Panc1 (cell line): Measurements from ENCODE around the gene NLRP2B. TPM values are rescaled to one million over a fixed set of nuclear protein-coding genes. Genes with fewer than 3 reads are reported as not detected.

ENCODE experiments used
- ATAC-seq: fragments of 200-7000 bp; cut with Tn5 transposase; 2 replicates; pipeline ENCODE4 v1.9.1; 2020; ENCODE audit warnings: mild to moderate bottlenecking, moderate library complexity
- BruUV-seq: library from RNA; stranded (reverse); fragments of 400-500 nt; replicated peaks from 2 replicates; lab custom pipeline; 2021; lab: Mats Ljungman, UMichigan
- CTCF ChIA-PET: fragments of 300-600 bp; sonication (Branson Sonifier 250); formaldehyde crosslinking; loops from one replicate; lab custom pipeline; 2022; ENCODE audit warnings: antibody characterized with exemption; lab: Charles Lee
- POLR2A ChIA-PET: fragments of 300-600 bp; sonication (Branson Sonifier 250); formaldehyde crosslinking; loops from one replicate; lab custom pipeline; 2022; ENCODE audit warnings: antibody characterized with exemption; lab: Charles Lee
- DNase-seq: peaks from one replicate; pipeline ENCODE4 v3.0.0-alpha.2; 2010; ENCODE audit warnings: low read depth, low spot score
- H3K27ac ChIP-seq: 2 replicates; pipeline ENCODE4 v1.5.1; 2011; ENCODE audit warnings: mild to moderate bottlenecking, low read length, inconsistent platforms
- H3K27me3 ChIP-seq: fragments of 200-500 bp; sonication (Bioruptor generic); 2 replicates; pipeline ENCODE4 v1.6.0; 2014; ENCODE audit warnings: low read length, inconsistent platforms; ENCODE audit not compliant: control insufficient read depth, insufficient read depth
- H3K36me3 ChIP-seq: fragments of 200-500 bp; sonication (Bioruptor generic); 2 replicates; pipeline ENCODE4 v1.5.1; 2014; ENCODE audit warnings: inconsistent platforms, mild to moderate bottlenecking, low read length, moderate library complexity; ENCODE audit not compliant: control insufficient read depth, insufficient read depth
- H3K4me1 ChIP-seq: 2 replicates; pipeline ENCODE4 v1.5.1; 2011; ENCODE audit warnings: inconsistent platforms, mild to moderate bottlenecking, low read length, moderate library complexity; ENCODE audit not compliant: control insufficient read depth, insufficient read depth
- H3K4me3 ChIP-seq, 2 experiments: 2 replicates each; pipeline ENCODE4 v1.5.1; 2011 to 2012; ENCODE audit warnings: low read depth in 2 of 2, low read length in 2 of 2, mild to moderate bottlenecking in 2 of 2, inconsistent platforms in 1 of 2, moderate library complexity in 1 of 2
- H3K9me3 ChIP-seq: fragments of 200-500 bp; sonication (Bioruptor generic); 2 replicates; pipeline ENCODE4 v1.5.1; 2014; ENCODE audit warnings: low read depth, mild to moderate bottlenecking, inconsistent platforms, low read length, moderate library complexity; ENCODE audit not compliant: control insufficient read depth, insufficient read depth
- CTCF ChIP-seq: fragments of 450-650 bp; IDR thresholded peaks from 2 replicates; pipeline ENCODE4 v1.5.1; 2017; ENCODE audit warnings: mild to moderate bottlenecking
- POLR2AphosphoS5 ChIP-seq: IDR thresholded peaks from 2 replicates; pipeline ENCODE4 v1.6.1; 2012; ENCODE audit warnings: mild to moderate bottlenecking, low read depth, low read length, moderate library complexity
- REST ChIP-seq, 2 experiments: IDR thresholded peaks; 2 replicates each; pipeline ENCODE4 v1.6.1; 2011 to 2012; ENCODE audit warnings: low read depth in 2 of 2, control low read depth in 1 of 2, low read length in 1 of 2, mild to moderate bottlenecking in 1 of 2, moderate library complexity in 1 of 2; ENCODE audit not compliant: insufficient read depth in 1 of 2
- SIN3A ChIP-seq: IDR thresholded peaks from 2 replicates; pipeline ENCODE4 v1.6.1; 2012; ENCODE audit warnings: low read depth, mild to moderate bottlenecking, low read length, moderate library complexity, borderline replicate concordance; ENCODE audit not compliant: insufficient read depth
- TCF7L2 ChIP-seq: IDR thresholded peaks from 2 replicates; pipeline ENCODE4 v1.6.1; 2011; ENCODE audit warnings: mild to moderate bottlenecking, low read depth, low read length, inconsistent platforms
- in situ Hi-C: cut with HindIII; loops from 2 replicates; pipeline ENCODE4 v1.10.0; 2016; ENCODE audit warnings: low sequenced_read_pairs, low pct_unique_long_range_greater_than_20kb
- intact Hi-C: fragments of 100-400 bp; cut with micrococcal nuclease; formaldehyde crosslinking; loops from one replicate; pipeline ENCODE4 v1.10.0; 2022; ENCODE audit not compliant: unreplicated experiment
- total RNA-seq: library from RNA; stranded (reverse); gene quantifications from one replicate; pipeline ENCODE4 v1.2.1, GENCODE V29; 2021; ENCODE audit not compliant: unreplicated experiment

The NLRP2B gene
- total RNA-seq, 1 experiment from 2014 or later, result not detected

DNA sequence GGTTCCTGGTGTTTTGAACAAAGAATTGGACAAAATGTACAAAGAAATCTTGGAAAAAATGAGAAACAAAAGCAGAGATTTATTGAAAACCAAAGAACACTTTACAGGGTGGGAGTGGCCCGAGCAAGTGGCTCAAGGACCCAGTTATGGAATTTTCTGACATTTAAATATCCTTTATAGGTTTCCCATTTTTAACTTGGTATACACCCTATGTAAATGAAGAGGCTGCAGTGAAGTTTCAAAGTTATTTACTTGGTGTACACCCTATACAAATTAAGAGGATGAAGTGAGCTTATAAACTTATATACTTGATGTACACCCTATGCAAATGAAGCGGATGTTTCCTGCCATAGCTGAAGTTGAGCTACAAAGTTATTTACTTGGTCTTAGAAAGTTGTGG is 4.7 kb downstream of the NLRP2B start:
- Histone ChIP-seq H3K36me3 (no peaks in the 10 kb centered on the region), H3K4me1 (no peaks in the 10 kb centered on the region), H3K27ac (no peak overlapping the region), H3K9me3 (no peaks in the 10 kb centered on the region), H3K4me3 (no peak overlapping the region), H3K27me3 (no peaks in the 10 kb centered on the region)
- intact Hi-C loops, result no loop called here
- DNase-seq (no peak), ATAC-seq (no peak)
- in situ Hi-C loops, result no loop called here
- no TSS peak for BruUV-seq
- ChIA-PET POLR2A (no interaction called here), CTCF (no interaction called here)
- TF ChIP-seq POLR2AphosphoS5, result no peak
- TF ChIP-seq TCF7L2, result no peak
- TF ChIP-seq CTCF, result no peak
- no peak for TF ChIP-seq REST (IDR thresholded peaks at IDR 0.05; ENCODE audit: insufficient read depth in 1 of 2, low read depth in 2 of 2, low read length in 1 of 2)
- no peak for TF ChIP-seq SIN3A

DNA sequence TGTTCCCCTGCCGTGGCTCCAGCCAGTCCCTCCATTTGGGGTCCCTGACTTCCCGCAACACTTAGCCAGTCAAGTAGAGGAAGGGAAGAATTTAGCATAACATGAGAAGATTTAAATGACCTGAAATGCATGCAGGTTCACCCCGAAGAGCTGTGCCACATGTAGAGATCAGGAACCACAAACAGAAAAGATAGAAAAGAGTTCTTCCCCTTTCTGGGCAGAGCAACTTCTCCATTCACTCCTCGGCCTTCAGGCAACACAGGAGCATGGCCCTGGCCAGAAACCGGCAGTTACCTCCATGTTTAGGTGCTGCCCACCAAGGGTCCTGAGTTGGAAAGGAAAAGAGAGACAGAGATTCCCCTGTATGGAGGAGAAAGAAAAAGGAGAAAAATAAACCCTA is 5.2 kb downstream of the NLRP2B start:
- TF ChIP-seq SIN3A (no peak), REST (IDR thresholded peaks at IDR 0.05; ENCODE audit: insufficient read depth in 1 of 2, low read depth in 2 of 2, low read length in 1 of 2) (no peak)
- Histone ChIP-seq H3K9me3 (no peaks in the 10 kb centered on the region), H3K4me1 (no peaks in the 10 kb centered on the region), H3K36me3 (no peaks in the 10 kb centered on the region), H3K27me3 (no peaks in the 10 kb centered on the region), H3K27ac (no peak overlapping the region), H3K4me3 (no peak overlapping the region)
- BruUV-seq, result no TSS peak
- ATAC-seq (no peak), DNase-seq (no peak)
- in situ Hi-C loops, result no loop called here
- ChIA-PET POLR2A (no interaction called here), CTCF (no interaction called here)
- intact Hi-C loops, result no loop called here
